Measurements from ENCODE around the gene ARGLU1. TPM values are rescaled to one million over a fixed set of nuclear protein-coding genes. Genes with fewer than 3 reads are reported as not detected.
A peak's percentile ranks its signal among the peaks of the same experiment; 100 is the strongest.

The ARGLU1 gene
- total RNA-seq, 1 donor from 2014 or later, result 467 TPM

DNA sequence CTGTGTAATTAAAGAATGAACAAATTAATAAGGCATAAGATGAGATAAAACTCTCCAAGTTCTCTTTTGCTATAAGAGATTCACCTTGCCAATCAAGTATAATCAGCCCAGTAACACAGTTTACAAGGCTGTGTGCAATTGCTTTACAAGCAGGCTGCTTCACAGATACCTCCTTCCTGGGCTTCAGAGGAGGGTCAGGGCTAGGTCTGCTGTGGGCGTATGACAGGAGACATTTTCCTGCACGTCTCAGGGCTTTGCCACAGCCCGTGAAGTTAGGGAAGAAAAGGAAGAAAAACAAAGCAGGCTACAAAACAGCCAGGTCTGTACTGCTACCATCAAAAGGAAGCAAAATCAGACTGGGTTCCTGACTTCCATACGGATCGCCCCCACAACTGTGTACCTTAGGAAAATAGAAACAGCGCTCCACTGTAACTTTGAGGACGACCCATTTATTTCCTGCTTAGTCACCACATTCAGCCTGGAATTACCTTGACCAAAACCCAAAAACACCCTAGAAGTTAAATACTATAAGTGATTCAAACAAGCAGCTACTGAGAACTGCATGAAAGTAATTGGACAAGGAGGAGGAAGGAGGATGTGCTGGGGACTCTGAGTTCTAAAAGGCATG lies 44.9 kb downstream of the ARGLU1 start:
- Mint-ChIP-seq H3K4me1 (peaks cover 84% of the 10 kb centered on the region), H3K9me3 (peaks cover 7% of the 10 kb centered on the region), H3K4me3 (peak overlapping the region; percentile 10), H3K27me3 (ENCODE audit: insufficient read depth, low read depth) (no peaks in the 10 kb centered on the region), H3K36me3 (peaks cover 51% of the 10 kb centered on the region), H3K27ac (no peak overlapping the region)
- H3K27ac ChIP-seq, result no peak overlapping the region
- H3K9ac ChIP-seq, result no peak overlapping the region
- TF ChIP-seq EZH2 (IDR thresholded peaks at IDR 0.05), result no peak
- no peak for TF ChIP-seq EZH2phosphoT487 (IDR thresholded peaks at IDR 0.05)
- TF ChIP-seq, protein P1, sequence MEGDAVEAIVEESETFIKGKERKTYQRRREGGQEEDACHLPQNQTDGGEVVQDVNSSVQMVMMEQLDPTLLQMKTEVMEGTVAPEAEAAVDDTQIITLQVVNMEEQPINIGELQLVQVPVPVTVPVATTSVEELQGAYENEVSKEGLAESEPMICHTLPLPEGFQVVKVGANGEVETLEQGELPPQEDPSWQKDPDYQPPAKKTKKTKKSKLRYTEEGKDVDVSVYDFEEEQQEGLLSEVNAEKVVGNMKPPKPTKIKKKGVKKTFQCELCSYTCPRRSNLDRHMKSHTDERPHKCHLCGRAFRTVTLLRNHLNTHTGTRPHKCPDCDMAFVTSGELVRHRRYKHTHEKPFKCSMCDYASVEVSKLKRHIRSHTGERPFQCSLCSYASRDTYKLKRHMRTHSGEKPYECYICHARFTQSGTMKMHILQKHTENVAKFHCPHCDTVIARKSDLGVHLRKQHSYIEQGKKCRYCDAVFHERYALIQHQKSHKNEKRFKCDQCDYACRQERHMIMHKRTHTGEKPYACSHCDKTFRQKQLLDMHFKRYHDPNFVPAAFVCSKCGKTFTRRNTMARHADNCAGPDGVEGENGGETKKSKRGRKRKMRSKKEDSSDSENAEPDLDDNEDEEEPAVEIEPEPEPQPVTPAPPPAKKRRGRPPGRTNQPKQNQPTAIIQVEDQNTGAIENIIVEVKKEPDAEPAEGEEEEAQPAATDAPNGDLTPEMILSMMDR (IDR thresholded peaks at IDR 0.05), result no peak
- H3K9me3 ChIP-seq (ENCODE audit: low read depth), result no peaks in the 10 kb centered on the region
- H3K79me2 ChIP-seq (ENCODE audit: low read depth), result peaks cover 100% of the 10 kb centered on the region
- H4K20me1 ChIP-seq (ENCODE audit: low read depth), result peaks cover 100% of the 10 kb centered on the region
- H3K36me3 ChIP-seq, result peaks cover 3% of the 10 kb centered on the region
- peak overlapping the region; percentile 25 for H3K4me2 ChIP-seq
- no peak overlapping the region for H2AFZ ChIP-seq (replicated peaks)
- H3K27me3 ChIP-seq, result no peaks in the 10 kb centered on the region
- no peak overlapping the region for H3K4me3 ChIP-seq
- DNase-seq (ENCODE audit: low spot score), result no peak
- H3K4me1 ChIP-seq, result peaks cover 81% of the 10 kb centered on the region
- no peaks in the 10 kb centered on the region for H3F3A ChIP-seq (ENCODE audit: low read depth)

DNA sequence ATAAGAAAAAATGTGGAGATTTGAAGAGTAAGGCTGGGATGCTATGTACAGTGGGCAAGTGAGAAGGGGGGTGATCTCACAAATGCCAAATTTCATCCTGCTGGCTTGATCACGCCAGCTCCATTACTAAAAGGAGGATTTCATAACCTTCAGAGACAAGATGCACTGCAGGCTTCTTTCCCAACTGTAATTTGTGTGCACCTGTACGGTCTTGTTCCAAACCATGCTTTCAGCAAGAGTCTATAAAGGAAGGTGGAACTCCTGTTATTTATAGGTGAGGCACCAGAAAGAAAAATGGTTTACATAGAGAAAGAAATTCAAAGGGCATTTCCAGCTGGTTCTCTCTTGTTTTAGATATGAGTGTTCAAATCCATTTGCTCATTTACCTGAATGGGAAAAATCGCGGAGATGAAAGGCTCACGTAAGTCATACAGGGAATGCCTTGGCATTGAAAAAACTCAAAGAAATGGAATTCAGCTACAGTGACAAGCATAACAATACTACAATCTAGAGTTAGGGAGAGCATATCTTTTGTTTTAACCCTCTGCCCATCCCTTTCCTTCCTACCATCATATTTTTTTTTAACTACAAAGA lies 45.7 kb downstream of the ARGLU1 start:
- H4K20me1 ChIP-seq (ENCODE audit: low read depth), result peaks cover 100% of the 10 kb centered on the region
- no peak for TF ChIP-seq EZH2phosphoT487 (IDR thresholded peaks at IDR 0.05)
- no peak for TF ChIP-seq EZH2 (IDR thresholded peaks at IDR 0.05)
- TF ChIP-seq, protein P1 (IDR thresholded peaks at IDR 0.05), result no peak
- H2AFZ ChIP-seq (replicated peaks), result no peak overlapping the region
- peaks cover 79% of the 10 kb centered on the region for H3K4me1 Mint-ChIP-seq
- no peaks in the 10 kb centered on the region for H3K9me3 ChIP-seq (ENCODE audit: low read depth)
- no peak overlapping the region for H3K27ac Mint-ChIP-seq
- H3K27ac ChIP-seq, result no peak overlapping the region
- no peaks in the 10 kb centered on the region for H3K27me3 ChIP-seq
- H3K27me3 Mint-ChIP-seq (ENCODE audit: insufficient read depth, low read depth), result no peaks in the 10 kb centered on the region
- DNase-seq (ENCODE audit: low spot score), result no peak
- no peak overlapping the region for H3K4me3 ChIP-seq
- peaks cover 8% of the 10 kb centered on the region for H3K9me3 Mint-ChIP-seq
- no peak overlapping the region for H3K4me3 Mint-ChIP-seq
- H3K4me2 ChIP-seq, result peak overlapping the region; percentile 5
- H3K4me1 ChIP-seq, result peaks cover 77% of the 10 kb centered on the region
- H3K36me3 Mint-ChIP-seq, result peaks cover 54% of the 10 kb centered on the region
- H3F3A ChIP-seq (ENCODE audit: low read depth), result no peaks in the 10 kb centered on the region
- H3K79me2 ChIP-seq (ENCODE audit: low read depth), result peaks cover 100% of the 10 kb centered on the region
- no peaks in the 10 kb centered on the region for H3K36me3 ChIP-seq
- no peak overlapping the region for H3K9ac ChIP-seq

- Histone ChIP-seq H3K4me3 (no peak overlapping the region), H4K20me1 (ENCODE audit: low read depth) (peaks cover 100% of the 10 kb centered on the region), H3K27me3 (no peaks in the 10 kb centered on the region), H2AFZ (replicated peaks) (no peak overlapping the region), H3K36me3 (no peaks in the 10 kb centered on the region), H3K9me3 (ENCODE audit: low read depth) (no peaks in the 10 kb centered on the region), H3K9ac (no peak overlapping the region), H3K4me1 (peaks cover 77% of the 10 kb centered on the region), H3K79me2 (ENCODE audit: low read depth) (peaks cover 100% of the 10 kb centered on the region), H3K4me2 (peak overlapping the region; percentile 5), H3F3A (ENCODE audit: low read depth) (no peaks in the 10 kb centered on the region), H3K27ac (no peak overlapping the region)
- Mint-ChIP-seq H3K36me3 (peaks cover 56% of the 10 kb centered on the region), H3K27ac (no peak overlapping the region), H3K27me3 (ENCODE audit: insufficient read depth, low read depth) (no peaks in the 10 kb centered on the region), H3K4me3 (no peak overlapping the region), H3K4me1 (peaks cover 79% of the 10 kb centered on the region), H3K9me3 (peaks cover 11% of the 10 kb centered on the region)
- DNase-seq (ENCODE audit: low spot score), result no peak
- TF ChIP-seq, protein P1 (IDR thresholded peaks at IDR 0.05), result no peak
- TF ChIP-seq EZH2phosphoT487 (IDR thresholded peaks at IDR 0.05) (no peak), EZH2 (IDR thresholded peaks at IDR 0.05) (no peak)
These were observed 46.7 kb downstream of the ARGLU1 start for GRCh38 chr13:106521095-106521799.

Data from neural progenitor cell (in vitro differentiated cells).